IMR-90 (cell line): Measurements from ENCODE around the gene DUSP7.

Source experiments
- BHLHE40 ChIP-seq: fragments of 150-350 bp; IDR thresholded peaks from 2 replicates; pipeline ENCODE4 v1.6.1; 2016; ENCODE audit warnings: mild to moderate bottlenecking, low read depth, low read length
- CEBPB ChIP-seq: IDR thresholded peaks from 2 replicates; pipeline ENCODE4 v1.6.1; 2012; ENCODE audit warnings: low read depth, low read length, improper control_type of control experiment
- CTCF ChIP-seq: conservative IDR thresholded peaks from 2 replicates; pipeline ENCODE4 v1.5.1; 2012; ENCODE audit warnings: mild to moderate bottlenecking, low read depth, low read length, improper control_type of control experiment
- NFE2L2 ChIP-seq: fragments of 150-350 bp; IDR thresholded peaks from 2 replicates; pipeline ENCODE4 v1.6.1; 2016; ENCODE audit warnings: low read depth, mild to moderate bottlenecking, low read length
- POLR2A ChIP-seq: IDR thresholded peaks from 2 replicates; pipeline ENCODE4 v1.6.1; 2012; ENCODE audit warnings: mild to moderate bottlenecking, low read depth, low read length
- USF2 ChIP-seq: fragments of 150-350 bp; IDR thresholded peaks from 2 replicates; pipeline ENCODE4 v1.6.1; 2017; ENCODE audit warnings: mild to moderate bottlenecking, antibody characterized with exemption, low read length, low read depth

GRCh38 chr3:52057812-52058495 is 1.6 kb upstream of the DUSP7 start:
- TF ChIP-seq CTCF (no peak), CEBPB (no peak), USF2 (no peak), POLR2A (no peak), BHLHE40 (no peak), NFE2L2 (no peak)
